Esophagus muscularis mucosa (tissue), 4 donors: ENCODE data around the gene CCNL1.

Source experiments
- EP300 ChIP-seq: sonication (generic); formaldehyde crosslinking; IDR thresholded peaks from one replicate; pipeline ENCODE4 v1.6.1; 2017; ENCODE audit warnings: antibody characterized with exemption
- POLR2AphosphoS5 ChIP-seq, 2 donors: sonication (generic); formaldehyde crosslinking; IDR thresholded peaks; one replicate each; pipeline ENCODE4 v1.6.1; 2017; ENCODE audit warnings: antibody characterized with exemption in 2 of 2
- TF ChIP-seq, protein P1 (sequence below), 3 experiments: fragments of 200-600 bp in 2 of 3; fragments of 450-650 bp in 1 of 3; sonication (generic) in 2 of 3; IDR thresholded peaks; one replicate each; pipeline ENCODE4 v1.5.1; 2017 to 2019; ENCODE audit warnings: antibody characterized with exemption in 3 of 3, mild to moderate bottlenecking in 2 of 3, moderate library complexity in 1 of 3

- no peak for TF ChIP-seq EP300
- TF ChIP-seq, protein P1, sequence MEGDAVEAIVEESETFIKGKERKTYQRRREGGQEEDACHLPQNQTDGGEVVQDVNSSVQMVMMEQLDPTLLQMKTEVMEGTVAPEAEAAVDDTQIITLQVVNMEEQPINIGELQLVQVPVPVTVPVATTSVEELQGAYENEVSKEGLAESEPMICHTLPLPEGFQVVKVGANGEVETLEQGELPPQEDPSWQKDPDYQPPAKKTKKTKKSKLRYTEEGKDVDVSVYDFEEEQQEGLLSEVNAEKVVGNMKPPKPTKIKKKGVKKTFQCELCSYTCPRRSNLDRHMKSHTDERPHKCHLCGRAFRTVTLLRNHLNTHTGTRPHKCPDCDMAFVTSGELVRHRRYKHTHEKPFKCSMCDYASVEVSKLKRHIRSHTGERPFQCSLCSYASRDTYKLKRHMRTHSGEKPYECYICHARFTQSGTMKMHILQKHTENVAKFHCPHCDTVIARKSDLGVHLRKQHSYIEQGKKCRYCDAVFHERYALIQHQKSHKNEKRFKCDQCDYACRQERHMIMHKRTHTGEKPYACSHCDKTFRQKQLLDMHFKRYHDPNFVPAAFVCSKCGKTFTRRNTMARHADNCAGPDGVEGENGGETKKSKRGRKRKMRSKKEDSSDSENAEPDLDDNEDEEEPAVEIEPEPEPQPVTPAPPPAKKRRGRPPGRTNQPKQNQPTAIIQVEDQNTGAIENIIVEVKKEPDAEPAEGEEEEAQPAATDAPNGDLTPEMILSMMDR (IDR thresholded peaks at IDR 0.05): no peak
- no peak for TF ChIP-seq POLR2AphosphoS5 (IDR thresholded peaks at IDR 0.05)
These were observed 2.9 kb downstream of the CCNL1 start for GRCh38 chr3:157156837-157157635.
